SKM-1 treated with dmso at 0.1 percent for 144 hours (cell line): ENCODE measurements around the gene CRACR2B.

Experiments
- DNase-seq: peaks from one replicate; lab custom pipeline; 2025; ENCODE audit not compliant: unreplicated experiment; lab: John Stamatoyannopoulos, UW

The CRACR2B gene

GRCh38 chr11:827897-828192 lies at the start of gene CRACR2B:
TSS of gene CRACR2B (plus strand) at chr11:827919. CDS start at chr11:828608, 689 bp downstream.
- no peak for DNase-seq

GRCh38 chr11:778976-779954 lies 48.5 kb upstream of the CRACR2B start:
- DNase-seq: no peak

GRCh38 chr11:779955-780532 lies 47.7 kb upstream of the CRACR2B start:
- DNase-seq: no peak

- DNase-seq: no peak
Observed at GRCh38 chr11:782264-783174, 45.2 kb upstream of the CRACR2B start.

- DNase-seq: no peak
Observed at GRCh38 chr11:783581-784015, 44.1 kb upstream of the CRACR2B start.

GRCh38 chr11:786235-787083 lies 41.3 kb upstream of the CRACR2B start:
- DNase-seq: no peak

- no peak for DNase-seq
Observed at GRCh38 chr11:787084-787675, 40.5 kb upstream of the CRACR2B start.

GRCh38 chr11:788009-788640 lies 39.6 kb upstream of the CRACR2B start:
- no peak for DNase-seq

- DNase-seq: no peak
Observed at GRCh38 chr11:788953-789940, 38.5 kb upstream of the CRACR2B start.

GRCh38 chr11:789943-790342 lies 37.8 kb upstream of the CRACR2B start, which contains the start of gene CEND1:
TSS of gene CEND1 (minus strand) at chr11:790090. CDS start at chr11:788576, 1,514 bp downstream.
- DNase-seq: no peak

- DNase-seq: no peak
Observed at GRCh38 chr11:790721-791564, 36.8 kb upstream of the CRACR2B start.

GRCh38 chr11:791658-792534 lies 35.8 kb upstream of the CRACR2B start:
- DNase-seq: no peak

GRCh38 chr11:792535-792821 lies 35.2 kb upstream of the CRACR2B start:
- no peak for DNase-seq

- no peak for DNase-seq
Observed at GRCh38 chr11:792873-793272, 34.8 kb upstream of the CRACR2B start.

GRCh38 chr11:793556-793955 lies 34.2 kb upstream of the CRACR2B start:
- no peak for DNase-seq

- no peak for DNase-seq
Observed at GRCh38 chr11:794013-794765, 33.5 kb upstream of the CRACR2B start.
